HL-60/S4 (cell line): ENCODE measurements around the gene PLEKHA7.

ENCODE experiments used
- in situ Hi-C: fragments of 300-500 bp; cut with MboI; formaldehyde crosslinking; loops from 2 replicates; pipeline ENCODE4 v1.14.3; 2022; ENCODE audit warnings: low sequenced_read_pairs

PLEKHA7 gene

GRCh38 chr11:16793009-16793408 lies 221.2 kb downstream of the PLEKHA7 start:
- in situ Hi-C loops: no loop called here

GRCh38 chr11:16792426-16792825 lies 221.8 kb downstream of the PLEKHA7 start:
- in situ Hi-C loops: no loop called here

- in situ Hi-C loops: no loop called here
Observed at GRCh38 chr11:16791191-16791961, 222.8 kb downstream of the PLEKHA7 start.

GRCh38 chr11:16790486-16791190 lies 223.6 kb downstream of the PLEKHA7 start:
- in situ Hi-C loops: no loop called here

- in situ Hi-C loops: loop anchor here (10.0 kb wide), 1 partner anchor 275 kb away; no protein-coding TSS in a partner anchor
Observed at GRCh38 chr11:16789560-16790485, 224.4 kb downstream of the PLEKHA7 start.

- in situ Hi-C loops: loop anchor here (10.0 kb wide), 1 partner anchor 276 kb away; no protein-coding TSS in a partner anchor
Observed at GRCh38 chr11:16789063-16789420, 225.2 kb downstream of the PLEKHA7 start.

GRCh38 chr11:16788141-16789062 lies 225.8 kb downstream of the PLEKHA7 start:
- in situ Hi-C loops: loop anchor here (10.0 kb wide), 1 partner anchor 276 kb away; no protein-coding TSS in a partner anchor

- in situ Hi-C loops: loop anchor here (10.0 kb wide), 1 partner anchor 278 kb away; no protein-coding TSS in a partner anchor
Observed at GRCh38 chr11:16787035-16787742, 227.0 kb downstream of the PLEKHA7 start.

- in situ Hi-C loops: loop anchor here (10.0 kb wide), 1 partner anchor 279 kb away; no protein-coding TSS in a partner anchor
Observed at GRCh38 chr11:16786131-16786530, 228.1 kb downstream of the PLEKHA7 start.

GRCh38 chr11:16785520-16786128 lies 228.6 kb downstream of the PLEKHA7 start:
- in situ Hi-C loops: loop anchor here (10.0 kb wide), 1 partner anchor 279 kb away; no protein-coding TSS in a partner anchor

- in situ Hi-C loops: loop anchor here (10.0 kb wide), 1 partner anchor 280 kb away; no protein-coding TSS in a partner anchor
Observed at GRCh38 chr11:16784666-16785065, 229.5 kb downstream of the PLEKHA7 start.

GRCh38 chr11:16784097-16784496 lies 230.1 kb downstream of the PLEKHA7 start:
- in situ Hi-C loops: loop anchor here (10.0 kb wide), 1 partner anchor 281 kb away; no protein-coding TSS in a partner anchor

- in situ Hi-C loops: loop anchor here (10.0 kb wide), 1 partner anchor 281 kb away; no protein-coding TSS in a partner anchor
Observed at GRCh38 chr11:16783321-16783801, 230.9 kb downstream of the PLEKHA7 start.

GRCh38 chr11:16781936-16782919 lies 232.0 kb downstream of the PLEKHA7 start:
- in situ Hi-C loops: loop anchor here (10.0 kb wide), 1 partner anchor 283 kb away; no protein-coding TSS in a partner anchor

- in situ Hi-C loops: loop anchor here (10.0 kb wide), 1 partner anchor 284 kb away; no protein-coding TSS in a partner anchor
Observed at GRCh38 chr11:16780698-16781550, 233.3 kb downstream of the PLEKHA7 start.

GRCh38 chr11:16780146-16780545 lies 234.1 kb downstream of the PLEKHA7 start:
- in situ Hi-C loops: loop anchor here (10.0 kb wide), 1 partner anchor 285 kb away; no protein-coding TSS in a partner anchor
